Activated T-helper 1 cell treated with anti-CD3 and anti-CD28 coated beads, Interleukin-12 subunit alpha, Interleukin-12 subunit beta, Interleukin-2, Interleukin-4 antibody, amounts not matched to agents 30 ng/mL and 10 ng/mL and 1 ng/mL, durations not matched to agents 14 hours and 24 hours and 36 hours (primary cell): ENCODE results near the gene TMEM63B. TPM values are rescaled to one million over a fixed set of nuclear protein-coding genes. Genes with fewer than 3 reads are reported as not detected.
"Not testable (repeated sequence)": the region's sequence is repeated elsewhere in the genome, so short reads cannot be mapped to it uniquely, and the experiment has no call there.

Source experiments
- DNase-seq: peaks from one replicate; pipeline ENCODE4 v3.0.0; 2021; ENCODE audit warnings: low spot score
- H3K27ac Mint-ChIP-seq: one replicate; pipeline ENCODE4 v1.8.0; 2021; ENCODE audit warnings: mild to moderate bottlenecking, mixed read lengths
- H3K27me3 Mint-ChIP-seq: one replicate; pipeline ENCODE4 v1.8.0; 2022; ENCODE audit warnings: mild to moderate bottlenecking, moderate library complexity, mixed read lengths; ENCODE audit not compliant: insufficient read depth
- H3K36me3 Mint-ChIP-seq: one replicate; pipeline ENCODE4 v1.8.0; 2021; ENCODE audit warnings: low read depth, mixed read lengths
- H3K4me1 Mint-ChIP-seq: one replicate; pipeline ENCODE4 v1.8.0; 2021; ENCODE audit warnings: low read depth, mixed read lengths
- H3K4me3 Mint-ChIP-seq: one replicate; pipeline ENCODE4 v1.8.0; 2021; ENCODE audit warnings: mild to moderate bottlenecking, moderate library complexity, mixed read lengths
- H3K9me3 Mint-ChIP-seq: one replicate; pipeline ENCODE4 v1.8.0; 2021; ENCODE audit warnings: mixed read lengths
- intact Hi-C: fragments of 100-400 bp; cut with micrococcal nuclease; formaldehyde crosslinking; loops from one replicate; pipeline ENCODE4 v1.15.1; 2024
- total RNA-seq: library from RNA; stranded (reverse); gene quantifications from 2 replicates; pipeline ENCODE4 v1.2.3, GENCODE V29; 2022

The TMEM63B gene
- total RNA-seq, 1 donor from 2014 or later, result 20.7 TPM

- H3K4me1 Mint-ChIP-seq, result peaks cover 13% of the 10 kb centered on the region
- no peak overlapping the region for H3K4me3 Mint-ChIP-seq
- intact Hi-C loops, result no loop called here
- peaks cover 12% of the 10 kb centered on the region for H3K27me3 Mint-ChIP-seq
- no peaks in the 10 kb centered on the region for H3K36me3 Mint-ChIP-seq
- H3K9me3 Mint-ChIP-seq, result no peaks in the 10 kb centered on the region
- H3K27ac Mint-ChIP-seq, result no peak overlapping the region
- no peak for DNase-seq
These were observed 63.4 kb downstream of the TMEM63B start for GRCh38 chr6:44190715-44191114.

- H3K9me3 Mint-ChIP-seq, result no peaks in the 10 kb centered on the region
- H3K27ac Mint-ChIP-seq, result no peak overlapping the region
- H3K4me3 Mint-ChIP-seq, result no peak overlapping the region
- peaks cover 13% of the 10 kb centered on the region for H3K27me3 Mint-ChIP-seq
- no peaks in the 10 kb centered on the region for H3K36me3 Mint-ChIP-seq
- DNase-seq, result no peak
- intact Hi-C loops, result no loop called here
- peaks cover 5% of the 10 kb centered on the region for H3K4me1 Mint-ChIP-seq
These were observed 65.2 kb downstream of the TMEM63B start for GRCh38 chr6:44192428-44193041.

- no peak for DNase-seq
- H3K4me3 Mint-ChIP-seq, result no peak overlapping the region
- H3K9me3 Mint-ChIP-seq, result no peaks in the 10 kb centered on the region
- no peaks in the 10 kb centered on the region for H3K36me3 Mint-ChIP-seq
- H3K27me3 Mint-ChIP-seq, result peaks cover 13% of the 10 kb centered on the region
- no peak overlapping the region for H3K27ac Mint-ChIP-seq
- H3K4me1 Mint-ChIP-seq, result peaks cover 5% of the 10 kb centered on the region
- intact Hi-C loops, result no loop called here
These were observed 66.1 kb downstream of the TMEM63B start for GRCh38 chr6:44193307-44193910.

GRCh38 chr6:44194326-44194725, 67.0 kb downstream of the TMEM63B start:
- Mint-ChIP-seq H3K9me3 (no peaks in the 10 kb centered on the region), H3K4me3 (no peak overlapping the region), H3K27ac (no peak overlapping the region), H3K4me1 (peaks cover 4% of the 10 kb centered on the region), H3K27me3 (peaks cover 13% of the 10 kb centered on the region), H3K36me3 (no peaks in the 10 kb centered on the region)
- intact Hi-C loops, result no loop called here
- DNase-seq, result no peak

GRCh38 chr6:44196351-44196750, 69.0 kb downstream of the TMEM63B start:
- H3K9me3 Mint-ChIP-seq, H3K4me3 Mint-ChIP-seq, H3K36me3 Mint-ChIP-seq, intact Hi-C loops, DNase-seq, H3K4me1 Mint-ChIP-seq, H3K27ac Mint-ChIP-seq: not testable (repeated sequence)
- peaks cover 11% of the 10 kb centered on the region for H3K27me3 Mint-ChIP-seq

GRCh38 chr6:44198684-44199083, 71.3 kb downstream of the TMEM63B start:
- intact Hi-C loops, result no loop called here
- peaks cover 8% of the 10 kb centered on the region for H3K27me3 Mint-ChIP-seq
- H3K27ac Mint-ChIP-seq, result no peak overlapping the region
- no peaks in the 10 kb centered on the region for H3K36me3 Mint-ChIP-seq
- no peaks in the 10 kb centered on the region for H3K4me1 Mint-ChIP-seq
- DNase-seq, result no peak
- H3K4me3 Mint-ChIP-seq, result no peak overlapping the region
- no peaks in the 10 kb centered on the region for H3K9me3 Mint-ChIP-seq

GRCh38 chr6:44199883-44200282, 72.5 kb downstream of the TMEM63B start:
- Mint-ChIP-seq H3K27ac (no peak overlapping the region), H3K4me3 (no peak overlapping the region), H3K36me3 (no peaks in the 10 kb centered on the region), H3K27me3 (peaks cover 8% of the 10 kb centered on the region), H3K4me1 (no peaks in the 10 kb centered on the region), H3K9me3 (no peaks in the 10 kb centered on the region)
- no peak for DNase-seq
- intact Hi-C loops, result no loop called here

- no peaks in the 10 kb centered on the region for H3K9me3 Mint-ChIP-seq
- no peaks in the 10 kb centered on the region for H3K4me1 Mint-ChIP-seq
- intact Hi-C loops, result no loop called here
- no peak for DNase-seq
- no peak overlapping the region for H3K27ac Mint-ChIP-seq
- H3K27me3 Mint-ChIP-seq, result peaks cover 2% of the 10 kb centered on the region
- no peaks in the 10 kb centered on the region for H3K36me3 Mint-ChIP-seq
- no peak overlapping the region for H3K4me3 Mint-ChIP-seq
These were observed 73.8 kb downstream of the TMEM63B start for GRCh38 chr6:44201200-44201599.

GRCh38 chr6:44201638-44202303, 74.4 kb downstream of the TMEM63B start:
- H3K4me1 Mint-ChIP-seq, result no peaks in the 10 kb centered on the region
- no peak overlapping the region for H3K27ac Mint-ChIP-seq
- H3K27me3 Mint-ChIP-seq, result peaks cover 2% of the 10 kb centered on the region
- DNase-seq, result no peak
- H3K36me3 Mint-ChIP-seq, result no peaks in the 10 kb centered on the region
- no peaks in the 10 kb centered on the region for H3K9me3 Mint-ChIP-seq
- H3K4me3 Mint-ChIP-seq, result no peak overlapping the region
- intact Hi-C loops, result no loop called here

GRCh38 chr6:44202332-44202971, 75.1 kb downstream of the TMEM63B start:
- Mint-ChIP-seq H3K27me3 (peaks cover 2% of the 10 kb centered on the region), H3K9me3 (no peaks in the 10 kb centered on the region), H3K4me1 (no peaks in the 10 kb centered on the region), H3K4me3 (no peak overlapping the region), H3K27ac (no peak overlapping the region), H3K36me3 (no peaks in the 10 kb centered on the region)
- intact Hi-C loops, result no loop called here
- no peak for DNase-seq

- H3K4me1 Mint-ChIP-seq, result no peaks in the 10 kb centered on the region
- no peak overlapping the region for H3K4me3 Mint-ChIP-seq
- H3K36me3 Mint-ChIP-seq, result no peaks in the 10 kb centered on the region
- DNase-seq, result no peak
- intact Hi-C loops, result no loop called here
- H3K27me3 Mint-ChIP-seq, result peaks cover 4% of the 10 kb centered on the region
- H3K27ac Mint-ChIP-seq, result no peak overlapping the region
- H3K9me3 Mint-ChIP-seq, result no peaks in the 10 kb centered on the region
These were observed 75.8 kb downstream of the TMEM63B start for GRCh38 chr6:44202972-44203750.

GRCh38 chr6:44203955-44204354, 76.6 kb downstream of the TMEM63B start:
- intact Hi-C loops, result no loop called here
- H3K27ac Mint-ChIP-seq, result no peak overlapping the region
- DNase-seq, result no peak
- peaks cover 11% of the 10 kb centered on the region for H3K27me3 Mint-ChIP-seq
- no peaks in the 10 kb centered on the region for H3K36me3 Mint-ChIP-seq
- no peaks in the 10 kb centered on the region for H3K4me1 Mint-ChIP-seq
- no peak overlapping the region for H3K4me3 Mint-ChIP-seq
- no peaks in the 10 kb centered on the region for H3K9me3 Mint-ChIP-seq
